C4-2B (cell line): ENCODE measurements around the gene TNFSF13.
"Not testable (repeated sequence)": the region's sequence is repeated elsewhere in the genome, so short reads cannot be mapped to it uniquely, and the experiment has no call there.

Source experiments
- ZFX ChIP-seq: fragments of 450-650 bp; IDR thresholded peaks from 2 replicates; pipeline ENCODE4 v1.6.1; 2017
- TF ChIP-seq, protein P1 (sequence below): fragments of 450-650 bp; conservative IDR thresholded peaks from 2 replicates; pipeline ENCODE4 v1.5.1; 2017; ENCODE audit warnings: mild to moderate bottlenecking

DNA sequence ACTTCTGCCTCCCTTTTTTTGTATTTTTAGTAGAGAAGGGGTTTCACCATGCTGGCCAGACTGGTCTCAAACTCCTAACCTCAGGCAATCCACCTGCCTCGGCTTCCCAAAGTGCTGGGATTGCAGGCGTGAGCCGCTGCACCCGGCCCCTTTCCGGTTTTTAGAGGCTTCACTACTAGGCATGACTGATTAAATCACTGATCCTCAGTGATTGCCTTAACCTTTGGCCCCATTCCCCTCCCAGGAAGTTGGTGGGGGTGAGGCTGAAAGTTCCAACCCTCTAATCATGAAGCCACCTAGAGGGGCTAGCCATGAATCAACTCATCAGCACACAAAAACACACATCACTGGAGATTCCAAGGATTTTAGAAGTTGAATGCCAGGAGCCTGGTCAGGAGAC is 39.0 kb downstream of the TNFSF13 start:
- TF ChIP-seq, protein P1, sequence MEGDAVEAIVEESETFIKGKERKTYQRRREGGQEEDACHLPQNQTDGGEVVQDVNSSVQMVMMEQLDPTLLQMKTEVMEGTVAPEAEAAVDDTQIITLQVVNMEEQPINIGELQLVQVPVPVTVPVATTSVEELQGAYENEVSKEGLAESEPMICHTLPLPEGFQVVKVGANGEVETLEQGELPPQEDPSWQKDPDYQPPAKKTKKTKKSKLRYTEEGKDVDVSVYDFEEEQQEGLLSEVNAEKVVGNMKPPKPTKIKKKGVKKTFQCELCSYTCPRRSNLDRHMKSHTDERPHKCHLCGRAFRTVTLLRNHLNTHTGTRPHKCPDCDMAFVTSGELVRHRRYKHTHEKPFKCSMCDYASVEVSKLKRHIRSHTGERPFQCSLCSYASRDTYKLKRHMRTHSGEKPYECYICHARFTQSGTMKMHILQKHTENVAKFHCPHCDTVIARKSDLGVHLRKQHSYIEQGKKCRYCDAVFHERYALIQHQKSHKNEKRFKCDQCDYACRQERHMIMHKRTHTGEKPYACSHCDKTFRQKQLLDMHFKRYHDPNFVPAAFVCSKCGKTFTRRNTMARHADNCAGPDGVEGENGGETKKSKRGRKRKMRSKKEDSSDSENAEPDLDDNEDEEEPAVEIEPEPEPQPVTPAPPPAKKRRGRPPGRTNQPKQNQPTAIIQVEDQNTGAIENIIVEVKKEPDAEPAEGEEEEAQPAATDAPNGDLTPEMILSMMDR = not testable (repeated sequence)
- TF ChIP-seq ZFX = not testable (repeated sequence)
